HepG2 (cell line): ENCODE data around the gene GPR137. TPM values are rescaled to one million over a fixed set of nuclear protein-coding genes. Genes with fewer than 3 reads are reported as not detected.

Experiments
- AKNA ChIP-seq: sonication (generic); formaldehyde crosslinking; IDR thresholded peaks from 2 replicates; pipeline ENCODE4 v1.4.0; 2020; ENCODE audit warnings: missing genetic modification reagents, borderline replicate concordance
- CREM ChIP-seq, 2 experiments: sonication (generic) in 1 of 2; formaldehyde crosslinking in 1 of 2; IDR thresholded peaks; 2 replicates each; pipeline versions ENCODE4 v1.4.0 to v1.6.1; 2016 to 2020; ENCODE audit warnings: antibody characterized with exemption in 1 of 2, mild to moderate bottlenecking in 1 of 2, missing genetic modification reagents in 1 of 2
- CTCF ChIP-seq: sonication (generic); formaldehyde crosslinking; IDR thresholded peaks from 2 replicates; pipeline ENCODE4 v1.5.0; 2020; ENCODE audit warnings: mild to moderate bottlenecking, missing genetic modification reagents, moderate library complexity
- MEF2D ChIP-seq: sonication (generic); formaldehyde crosslinking; IDR thresholded peaks from 2 replicates; pipeline ENCODE4 v1.5.1; 2020; ENCODE audit warnings: mild to moderate bottlenecking, missing genetic modification reagents
- NCOA5 ChIP-seq: sonication (generic); formaldehyde crosslinking; IDR thresholded peaks from 2 replicates; pipeline ENCODE4 v1.4.0; 2020; ENCODE audit warnings: missing genetic modification reagents
- NFKB2 ChIP-seq: sonication (generic); formaldehyde crosslinking; IDR thresholded peaks from 2 replicates; pipeline ENCODE4 v1.4.0; 2020; ENCODE audit warnings: missing genetic modification reagents, borderline replicate concordance
- NKX3-1 ChIP-seq: sonication (generic); formaldehyde crosslinking; IDR thresholded peaks from 2 replicates; pipeline ENCODE4 v1.5.0; 2020; ENCODE audit warnings: missing genetic modification reagents
- PCBP1 ChIP-seq: fragments of 200-400 bp; formaldehyde crosslinking; IDR thresholded peaks from 2 replicates; pipeline ENCODE4 v1.6.1; 2017; ENCODE audit warnings: mild to moderate bottlenecking, low read depth, low read length, borderline replicate concordance
- PITX1 ChIP-seq: sonication (generic); formaldehyde crosslinking; IDR thresholded peaks from 2 replicates; pipeline ENCODE4 v1.5.1; 2020; ENCODE audit warnings: mild to moderate bottlenecking, missing genetic modification reagents
- SOX6 ChIP-seq, 2 experiments: fragments of 450-650 bp in 1 of 2; sonication (generic) in 1 of 2; formaldehyde crosslinking in 1 of 2; IDR thresholded peaks; 2 replicates each; pipeline versions ENCODE4 v1.4.0 to v1.6.1; 2017 to 2020; ENCODE audit warnings: antibody characterized with exemption in 1 of 2, mild to moderate bottlenecking in 1 of 2, missing genetic modification reagents in 1 of 2
- ZBTB43 ChIP-seq: sonication (generic); formaldehyde crosslinking; conservative IDR thresholded peaks from 2 replicates; pipeline ENCODE4 v1.4.0; 2020; ENCODE audit warnings: missing genetic modification reagents
- ZNF101 ChIP-seq: sonication (generic); formaldehyde crosslinking; IDR thresholded peaks from 2 replicates; pipeline ENCODE4 v1.4.0; 2020; ENCODE audit warnings: mild to moderate bottlenecking, low read depth, missing genetic modification reagents, borderline replicate concordance
- ZNF382 ChIP-seq: sonication (generic); formaldehyde crosslinking; IDR thresholded peaks from 2 replicates; pipeline ENCODE4 v1.5.0; 2020; ENCODE audit warnings: missing genetic modification reagents, mild to moderate bottlenecking, borderline replicate concordance
- ZNF724P ChIP-seq: sonication (generic); formaldehyde crosslinking; IDR thresholded peaks from 2 replicates; pipeline ENCODE4 v1.8.0; 2022; ENCODE audit warnings: missing genetic modification reagents, borderline replicate concordance
- ZNF83 ChIP-seq: sonication (generic); formaldehyde crosslinking; IDR thresholded peaks from 2 replicates; pipeline ENCODE4 v1.4.0; 2020; ENCODE audit warnings: missing genetic modification reagents, mild to moderate bottlenecking, borderline replicate concordance
- polyA plus RNA-seq, 8 experiments: library from polyadenylated mRNA; depleted of rRNA in 3 of 8; stranded (reverse) in 7 of 8; unstranded in 1 of 8; fragments of >200 nt; fragmentation: Illumina TruSeq in 4 of 8; extraction: Trizol in 4 of 8; gene quantifications; 2 replicates each; pipeline versions ENCODE4 v1.2.1 to v1.2.3, GENCODE V29; 2011 to 2016; ENCODE audit warnings: low read depth in 4 of 8, missing spikeins in 1 of 8, mixed read lengths in 1 of 8; ENCODE audit not compliant: insufficient read depth in 1 of 8
- total RNA-seq, 5 experiments: library from RNA; depleted of rRNA; stranded (reverse); fragments of >200 nt; fragmentation: Illumina TruSeq; extraction: Trizol; gene quantifications; 2 replicates each; pipeline ENCODE4 v1.2.3, GENCODE V29; 2016; ENCODE audit warnings: low read depth in 1 of 5
- TF ChIP-seq, protein P1 (sequence below): sonication (generic); formaldehyde crosslinking; IDR thresholded peaks from 2 replicates; pipeline ENCODE4 v1.9.0; 2022; ENCODE audit warnings: low read depth, missing genetic modification reagents

Gene GPR137
- total and polyA plus RNA-seq, 2 of the 13 experiments (the other 11 are each of a cell fraction or from before 2014, with no cell fraction given) = 8.5 to 13.2 TPM

DNA sequence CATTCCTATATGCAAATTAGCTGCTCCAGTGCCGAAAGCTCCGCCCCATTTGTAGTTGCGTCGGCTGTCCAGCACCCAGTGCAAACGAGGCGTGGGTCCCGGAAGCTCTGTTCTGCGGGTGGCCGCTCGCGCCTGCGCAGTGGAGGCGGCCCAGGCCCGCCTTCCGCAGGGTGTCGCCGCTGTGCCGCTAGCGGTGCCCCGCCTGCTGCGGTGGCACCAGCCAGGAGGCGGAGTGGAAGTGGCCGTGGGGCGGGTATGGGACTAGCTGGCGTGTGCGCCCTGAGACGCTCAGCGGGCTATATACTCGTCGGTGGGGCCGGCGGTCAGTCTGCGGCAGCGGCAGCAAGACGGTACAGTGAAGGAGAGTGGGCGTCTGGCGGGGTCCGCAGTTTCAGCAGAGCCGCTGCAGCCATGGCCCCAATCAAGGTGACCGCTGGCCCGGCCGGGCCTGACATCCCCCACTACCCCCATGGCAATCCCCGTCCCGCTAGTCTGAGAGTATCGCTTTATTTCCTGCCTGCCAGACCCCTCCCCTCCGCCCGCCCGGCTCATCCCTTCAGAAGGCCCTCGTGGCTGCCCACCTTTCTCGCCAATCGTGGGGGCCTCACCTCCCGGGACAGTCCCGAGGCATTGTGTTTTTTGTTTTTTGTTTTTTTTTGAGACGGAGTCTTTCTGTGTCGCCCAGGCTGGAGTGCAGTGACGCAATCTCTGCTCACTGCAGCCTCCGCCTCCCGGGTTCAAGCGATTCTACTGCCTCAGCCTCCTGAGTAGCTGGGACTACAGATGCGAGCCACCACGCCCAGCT, 32.5 kb downstream of the GPR137 start, which contains the start of gene PRDX5 (continued):
- TF ChIP-seq AKNA (CRISPR knock-in tag) = no peak
- TF ChIP-seq CTCF (CRISPR knock-in tag) = peak; percentile 85
- no peak for TF ChIP-seq MEF2D (CRISPR knock-in tag)
- TF ChIP-seq ZNF724P (CRISPR knock-in tag) = peak; percentile 51; the same call in 1 of the 2 replicates
- TF ChIP-seq ZNF382 (CRISPR knock-in tag) = no peak
- no peak for TF ChIP-seq ZNF83
- TF ChIP-seq PCBP1 = no peak
- peak; percentile 80; the same call in 1 of the 2 replicates for TF ChIP-seq NFKB2
- TF ChIP-seq, protein P1, sequence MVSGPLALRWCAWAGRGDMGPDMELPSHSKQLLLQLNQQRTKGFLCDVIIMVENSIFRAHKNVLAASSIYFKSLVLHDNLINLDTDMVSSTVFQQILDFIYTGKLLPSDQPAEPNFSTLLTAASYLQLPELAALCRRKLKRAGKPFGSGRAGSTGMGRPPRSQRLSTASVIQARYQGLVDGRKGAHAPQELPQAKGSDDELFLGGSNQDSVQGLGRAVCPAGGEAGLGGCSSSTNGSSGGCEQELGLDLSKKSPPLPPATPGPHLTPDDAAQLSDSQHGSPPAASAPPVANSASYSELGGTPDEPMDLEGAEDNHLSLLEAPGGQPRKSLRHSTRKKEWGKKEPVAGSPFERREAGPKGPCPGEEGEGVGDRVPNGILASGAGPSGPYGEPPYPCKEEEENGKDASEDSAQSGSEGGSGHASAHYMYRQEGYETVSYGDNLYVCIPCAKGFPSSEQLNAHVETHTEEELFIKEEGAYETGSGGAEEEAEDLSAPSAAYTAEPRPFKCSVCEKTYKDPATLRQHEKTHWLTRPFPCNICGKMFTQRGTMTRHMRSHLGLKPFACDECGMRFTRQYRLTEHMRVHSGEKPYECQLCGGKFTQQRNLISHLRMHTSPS (CRISPR knock-in tag) = peak; percentile 85
- no peak for TF ChIP-seq SOX6 (IDR thresholded peaks at IDR 0.05)
- TF ChIP-seq SOX6 (CRISPR knock-in tag; IDR thresholded peaks at IDR 0.05) = no peak; the same call in 1 of the 2 replicates
- TF ChIP-seq ZNF101 (CRISPR knock-in tag) = peak; percentile 87; the same call in 1 of the 2 replicates
- no peak for TF ChIP-seq PITX1 (CRISPR knock-in tag)
- TF ChIP-seq NCOA5 (CRISPR knock-in tag) = no peak
- TF ChIP-seq ZBTB43 (CRISPR knock-in tag) = peak; percentile 67; the same call in 1 of the 2 replicates
- TF ChIP-seq NKX3-1 (CRISPR knock-in tag) = 0 out of 2 replicates have a peak, but pooled peaks have one; percentile 24
- no peak for TF ChIP-seq CREM (IDR thresholded peaks at IDR 0.05)
- no peak for TF ChIP-seq CREM (CRISPR knock-in tag; IDR thresholded peaks at IDR 0.05)
